GM18511 (cell line): ENCODE results near the gene SPAG6.

ENCODE experiments used
- ATAC-seq: cut with Tn5 transposase; IDR thresholded peaks from one replicate; pipeline ENCODE4 v1.9.1; 2021; ENCODE audit warnings: mild to moderate bottlenecking, moderate library complexity; ENCODE audit not compliant: unreplicated experiment

SPAG6 gene

DNA sequence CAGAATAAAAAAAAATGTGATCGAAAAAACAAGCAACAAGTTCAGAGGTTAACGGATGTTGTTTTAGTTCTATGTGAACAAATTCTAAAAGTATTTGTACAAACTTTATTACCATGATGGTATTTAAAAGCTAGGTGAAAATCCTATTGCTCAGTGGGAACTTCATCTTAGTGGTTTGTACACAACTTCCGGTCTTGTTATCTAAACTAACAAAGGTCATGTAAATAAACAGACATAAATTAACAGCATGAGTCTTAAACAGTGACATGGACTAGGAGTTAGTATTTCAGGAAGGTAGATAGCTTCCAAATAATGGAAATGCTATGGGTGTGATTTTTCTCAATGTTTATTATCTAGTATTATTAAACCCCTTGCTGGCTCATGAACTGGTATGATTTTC lies 83.8 kb downstream of the SPAG6 start:
- no peak for ATAC-seq

DNA sequence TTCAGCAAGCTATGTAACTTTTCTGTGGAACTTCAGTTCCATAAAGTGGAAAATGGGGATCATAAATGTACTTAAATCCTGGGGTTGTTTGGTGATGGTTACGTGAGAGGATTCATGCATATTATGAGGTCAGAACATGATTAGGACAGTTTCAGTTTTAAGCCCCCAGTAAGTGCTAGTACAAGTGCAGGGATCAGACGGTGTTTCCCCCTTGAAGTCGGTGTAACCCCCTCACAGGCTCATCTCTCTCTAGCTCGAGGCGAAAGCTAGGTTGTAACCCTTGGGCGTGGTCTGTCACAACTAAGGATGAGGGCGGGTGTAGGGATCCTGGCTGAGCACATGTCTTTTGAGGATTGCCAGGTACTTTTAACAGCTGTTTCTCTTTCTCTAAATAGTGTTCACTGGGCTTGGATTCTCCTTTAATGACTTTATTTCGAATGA lies 84.7 kb downstream of the SPAG6 start:
- no peak for ATAC-seq

DNA sequence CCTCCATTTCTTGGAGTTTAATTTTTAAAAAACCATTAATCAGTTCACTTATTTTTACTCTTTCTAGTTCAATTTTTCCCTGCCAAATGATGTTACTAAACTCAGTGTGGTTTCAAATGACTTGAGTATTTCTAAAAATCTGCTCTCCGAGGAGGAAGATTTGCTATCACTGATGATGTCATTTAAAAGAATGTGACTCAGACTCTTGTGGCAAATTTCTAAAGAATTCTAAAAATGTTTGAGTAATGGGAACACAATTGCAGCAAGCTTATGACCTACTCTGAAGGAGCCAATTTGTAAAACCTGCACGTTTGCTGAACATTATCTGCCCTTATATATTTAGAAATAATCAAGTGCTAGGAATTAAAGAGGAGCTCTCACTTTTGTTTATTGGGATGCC lies 88.6 kb downstream of the SPAG6 start:
- ATAC-seq, result no peak

DNA sequence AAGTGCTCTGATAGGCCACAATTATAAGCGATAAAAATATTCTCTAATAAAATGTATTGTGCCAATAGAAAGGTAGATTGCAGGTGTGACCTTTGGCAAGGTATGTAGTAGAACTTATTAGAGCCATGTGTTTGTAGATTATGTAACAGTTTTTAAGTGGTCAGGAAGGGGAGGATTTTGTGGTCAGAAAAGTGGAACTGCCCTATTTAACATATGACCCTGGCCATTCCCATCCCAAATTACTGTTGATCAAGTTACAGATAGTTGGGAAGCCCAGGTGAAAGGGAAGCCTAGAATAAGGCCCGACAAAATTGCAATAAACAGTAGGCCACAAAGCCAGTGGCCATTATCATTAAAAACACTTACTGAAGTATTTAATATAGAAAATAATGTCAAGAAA lies 89.2 kb downstream of the SPAG6 start:
- no peak for ATAC-seq

DNA sequence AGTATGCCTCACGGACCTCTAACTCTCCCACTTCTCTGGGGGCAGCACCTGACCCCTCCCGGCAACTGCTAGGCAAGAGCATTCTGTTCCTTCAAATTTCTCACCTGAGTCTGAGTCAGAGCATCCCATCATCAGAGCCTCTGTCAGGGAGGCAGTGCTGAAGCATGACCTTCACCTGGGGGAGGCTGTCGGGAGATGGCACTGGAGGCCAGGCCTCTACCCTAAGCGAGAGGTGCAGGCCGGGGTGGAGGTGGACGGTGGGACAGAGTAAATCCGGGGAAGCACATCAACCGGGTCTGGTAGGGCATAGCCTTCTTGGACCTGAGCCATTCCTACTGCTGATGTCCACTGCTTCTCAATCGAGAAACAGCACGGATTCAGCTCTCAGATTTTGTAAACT lies 90.4 kb downstream of the SPAG6 start:
- no peak for ATAC-seq

DNA sequence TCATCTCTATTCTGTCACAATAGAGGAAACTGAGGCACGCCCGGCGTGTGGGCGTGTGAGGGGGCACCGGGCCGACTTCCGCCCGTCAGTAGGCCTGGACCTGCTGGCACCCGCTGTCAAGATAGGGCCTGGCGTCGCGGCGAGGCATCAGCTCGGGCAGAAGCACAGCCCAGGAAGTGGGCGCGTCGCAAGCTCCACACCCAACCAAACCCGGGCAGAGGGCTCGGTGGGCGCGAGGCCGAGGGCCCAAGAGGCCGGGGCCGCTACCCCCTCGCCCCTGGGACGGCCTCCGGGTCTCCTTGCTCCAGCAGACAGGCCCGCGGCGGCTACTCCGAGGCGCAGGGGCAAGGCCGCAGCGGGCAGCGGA lies 91.2 kb downstream of the SPAG6 start:
- ATAC-seq, result peak; percentile 39

DNA sequence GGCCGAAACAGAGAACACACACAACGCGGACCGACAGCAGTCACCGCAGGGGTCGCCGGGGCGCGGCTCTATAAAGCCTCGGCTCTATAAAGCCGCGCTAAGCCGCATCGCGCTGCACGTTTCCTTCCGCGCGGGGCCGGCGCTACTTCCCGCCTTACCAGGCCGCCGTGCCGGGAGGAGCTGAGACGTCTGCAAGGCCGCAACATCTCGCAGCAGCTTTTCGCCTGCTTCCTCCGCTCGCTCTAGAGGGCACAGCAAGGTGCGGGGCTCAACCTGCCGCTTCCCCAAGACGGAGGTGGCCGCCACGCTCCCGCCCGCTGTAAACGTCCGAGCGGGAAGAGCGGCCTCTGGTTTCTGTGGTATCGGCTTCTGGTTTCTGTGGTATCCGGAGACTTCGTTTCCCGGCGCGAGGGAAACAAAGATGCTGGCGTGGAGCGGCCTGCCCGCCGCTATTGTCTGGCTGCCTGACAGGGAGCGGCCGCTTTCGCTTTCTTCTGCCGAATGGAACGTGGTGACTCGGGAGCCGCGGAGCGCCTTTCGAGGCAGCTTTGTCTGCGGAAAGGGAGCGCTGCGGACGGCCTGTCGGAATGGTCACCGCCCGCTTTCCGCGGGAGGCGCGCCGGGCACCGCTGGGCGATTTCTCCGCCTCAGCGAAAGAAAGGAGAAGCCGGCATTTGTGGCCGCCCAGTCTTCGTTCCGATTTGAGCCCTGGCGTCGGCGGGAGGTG lies 91.8 kb downstream of the SPAG6 start:
- peak; percentile 81 for ATAC-seq

DNA sequence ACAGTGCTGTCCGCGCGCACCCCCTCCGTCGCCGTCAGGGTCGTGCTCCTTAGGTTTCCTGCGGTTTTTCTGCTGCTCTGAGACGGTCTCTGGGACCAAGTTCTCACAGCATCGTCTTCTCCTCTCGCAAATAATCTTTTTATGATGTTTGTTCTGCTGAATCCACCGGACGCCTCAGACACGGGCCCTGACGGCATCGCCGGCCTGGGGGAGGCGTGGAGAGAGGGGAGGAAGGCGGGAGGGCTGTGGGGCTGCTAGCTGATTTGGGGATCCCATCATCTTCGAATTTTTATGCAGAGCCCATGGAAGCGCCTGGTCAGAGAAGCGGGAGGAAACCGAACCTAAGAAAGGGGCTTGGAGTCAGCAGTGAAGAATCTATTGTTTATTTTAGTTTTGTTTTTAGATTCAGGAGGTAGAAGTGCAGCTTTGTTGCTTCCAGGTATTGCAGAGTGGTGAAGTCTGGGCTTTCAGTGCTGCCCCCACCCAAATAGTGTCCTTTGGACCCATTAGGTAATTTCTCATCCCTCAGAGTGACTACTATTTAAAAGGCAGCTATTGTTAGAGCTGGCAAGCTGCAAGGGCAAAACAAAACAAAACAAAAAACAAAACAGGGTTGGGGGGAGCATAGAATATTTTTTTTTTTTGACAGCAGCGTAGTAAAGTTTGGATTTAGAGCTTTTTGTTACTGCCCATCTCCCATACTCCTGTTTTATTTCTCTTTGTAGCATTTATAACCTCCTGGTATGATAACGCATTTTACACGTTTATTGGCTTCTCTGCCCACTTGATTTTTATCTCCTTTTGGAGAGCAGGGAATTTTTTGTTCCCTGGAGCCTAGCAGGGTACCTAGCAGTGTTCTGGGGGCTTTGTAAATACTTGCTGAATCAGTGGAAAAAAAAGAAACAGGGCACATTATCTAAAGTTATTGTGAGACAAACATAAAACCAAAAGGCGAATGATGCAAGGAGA lies 92.6 kb downstream of the SPAG6 start:
- ATAC-seq, result peak; percentile 40

DNA sequence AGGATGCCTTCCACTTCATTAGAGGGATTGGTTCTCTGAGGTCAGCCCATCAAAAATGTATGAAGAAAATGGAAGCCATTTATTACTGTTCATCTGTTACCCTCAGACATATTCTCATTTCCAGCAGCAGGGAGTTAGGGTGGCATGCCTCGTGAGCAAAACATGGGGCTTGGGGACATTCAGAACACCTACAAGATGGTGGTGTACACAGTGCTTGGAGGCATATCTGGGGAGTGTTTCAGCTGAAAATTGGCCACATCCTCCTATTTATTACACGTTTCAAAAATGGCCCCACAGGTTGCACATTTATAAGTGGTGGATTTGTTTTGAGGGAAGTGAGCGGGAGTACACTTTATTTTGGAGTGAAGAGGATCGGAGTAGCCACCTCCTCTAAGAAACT lies 93.4 kb downstream of the SPAG6 start:
- no peak for ATAC-seq

DNA sequence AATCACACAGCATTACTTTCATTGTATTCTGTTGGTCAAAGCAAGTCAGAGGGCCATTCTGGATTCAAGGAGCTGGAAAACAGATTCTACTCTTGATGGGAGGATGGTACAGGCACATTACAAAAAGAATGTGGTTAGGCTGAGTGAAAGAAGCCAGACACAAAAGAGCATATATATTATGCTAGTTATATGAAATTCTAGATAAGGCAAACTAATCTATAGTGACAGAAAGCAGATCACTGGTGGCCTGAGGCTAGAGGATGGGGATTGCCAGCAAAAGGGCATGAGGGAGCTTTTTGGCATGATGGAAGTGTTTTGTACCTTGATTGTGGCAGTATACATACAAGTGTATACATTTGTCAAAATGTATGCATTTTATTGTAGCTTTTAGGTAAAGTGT lies 96.8 kb downstream of the SPAG6 start:
- no peak for ATAC-seq

DNA sequence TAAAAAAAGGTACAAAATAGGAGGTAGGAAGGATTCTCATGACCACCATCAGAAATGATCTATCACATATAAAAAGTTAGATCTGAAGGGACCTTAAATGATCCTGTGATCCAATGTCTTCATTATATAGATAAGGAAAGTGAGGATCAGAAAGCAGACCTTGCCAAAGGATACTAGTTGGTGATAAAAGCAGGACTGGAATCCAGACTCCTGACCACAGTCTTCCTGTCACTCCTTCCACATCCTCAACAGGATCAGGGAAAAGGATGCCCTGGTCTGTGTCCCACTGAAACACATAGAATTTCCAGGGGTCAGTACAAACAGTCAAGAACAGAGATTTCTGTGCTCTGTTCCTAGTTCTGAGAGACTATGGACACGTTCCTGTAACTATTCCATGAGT lies 97.2 kb downstream of the SPAG6 start:
- ATAC-seq, result no peak

DNA sequence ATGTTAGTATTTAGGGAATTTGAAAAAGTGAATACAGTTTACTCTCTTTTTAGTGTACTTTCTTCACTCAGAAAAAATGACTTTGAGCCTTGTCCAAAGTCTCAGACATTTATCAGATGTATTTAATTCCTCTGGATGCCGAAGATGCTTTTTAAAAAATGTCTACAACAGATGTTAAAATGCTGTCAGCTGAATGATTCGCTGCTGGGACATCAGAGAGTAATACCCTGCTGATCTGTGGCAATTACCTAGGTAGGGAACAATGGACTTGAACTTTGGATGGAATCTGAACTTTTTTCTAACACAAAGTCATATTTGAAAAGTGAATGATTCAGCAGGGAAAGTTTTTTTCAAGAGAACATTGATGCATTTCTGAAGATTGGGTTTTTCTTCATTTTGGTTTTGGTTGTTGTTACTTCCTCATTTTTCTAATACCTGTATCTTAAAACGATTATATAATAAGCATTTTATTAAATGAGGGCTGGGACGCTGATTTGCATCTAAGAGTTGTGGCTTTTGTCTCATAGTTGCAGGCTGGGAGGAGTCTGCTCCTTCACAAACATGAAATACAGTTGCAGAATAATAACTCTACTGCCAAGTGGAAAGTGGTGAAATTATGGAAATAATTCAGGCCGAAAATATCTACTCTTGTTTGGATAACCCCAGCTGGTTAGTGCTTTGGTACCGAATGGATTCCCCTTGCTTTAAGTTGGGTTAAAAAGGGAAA lies 98.0 kb downstream of the SPAG6 start:
- ATAC-seq, result no peak

DNA sequence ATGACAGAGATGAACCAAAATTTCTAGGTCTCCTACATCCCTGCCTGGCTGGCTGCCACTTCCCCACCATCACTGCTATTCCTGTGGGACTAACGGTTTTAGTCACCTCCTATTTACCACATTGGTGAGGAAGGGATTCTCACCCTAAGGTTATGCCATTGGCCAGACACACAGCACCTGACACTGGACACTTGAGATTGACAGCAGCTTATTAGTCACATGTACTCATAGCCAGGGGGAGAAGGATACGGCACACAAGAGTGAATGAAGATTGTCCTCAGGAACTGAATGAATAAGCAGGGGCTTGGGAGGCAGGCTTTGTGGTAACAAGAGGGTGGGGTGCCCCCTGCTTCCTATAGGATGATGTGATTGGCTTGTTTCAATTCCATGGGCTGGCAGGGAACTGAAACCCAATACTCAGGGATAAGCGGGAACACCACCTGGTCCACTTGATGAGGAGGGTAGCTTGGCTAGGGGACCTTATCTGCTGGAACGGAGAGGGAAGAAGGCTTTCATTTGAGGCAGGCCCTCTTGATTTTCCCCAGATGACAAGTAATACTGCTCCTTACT lies 99.0 kb downstream of the SPAG6 start:
- no peak for ATAC-seq

DNA sequence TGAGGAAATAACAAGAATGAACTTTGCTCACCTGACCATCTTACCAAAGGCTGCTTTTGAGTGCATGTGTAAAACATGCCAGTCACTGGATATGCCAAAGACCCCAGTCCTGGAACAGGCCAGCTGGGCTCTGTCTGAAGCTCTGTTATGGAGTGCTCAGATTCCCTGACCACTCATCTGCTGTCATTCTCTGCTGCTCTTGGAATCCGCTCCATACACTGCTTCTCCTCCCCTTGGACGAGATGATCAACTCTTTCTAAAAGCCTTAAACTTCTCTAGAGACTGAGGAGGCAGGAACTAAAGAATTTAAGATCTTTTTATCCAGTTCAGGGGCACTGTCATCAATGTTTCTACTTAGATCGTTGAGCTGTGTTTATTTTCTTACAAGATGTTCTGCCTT lies 100.2 kb downstream of the SPAG6 start:
- ATAC-seq, result no peak

DNA sequence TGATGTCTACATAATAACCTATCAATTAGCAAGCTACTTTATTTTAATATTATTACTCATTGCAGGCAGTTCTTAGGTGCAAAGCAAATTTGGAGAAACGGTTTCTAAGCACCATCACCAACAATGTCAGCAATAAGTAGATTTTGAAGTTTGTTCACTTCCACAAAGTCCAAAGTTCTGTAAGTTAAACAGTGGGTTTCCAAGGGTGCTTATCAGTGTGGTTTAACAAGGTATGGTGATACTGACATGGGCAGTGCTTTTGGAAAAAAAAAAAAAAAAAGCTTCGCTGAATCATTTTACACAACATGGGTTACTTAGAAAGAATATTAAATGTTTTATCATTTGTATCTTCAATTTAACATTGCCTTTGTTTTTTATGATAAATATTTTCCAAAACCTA lies 101.8 kb downstream of the SPAG6 start:
- ATAC-seq, result no peak

DNA sequence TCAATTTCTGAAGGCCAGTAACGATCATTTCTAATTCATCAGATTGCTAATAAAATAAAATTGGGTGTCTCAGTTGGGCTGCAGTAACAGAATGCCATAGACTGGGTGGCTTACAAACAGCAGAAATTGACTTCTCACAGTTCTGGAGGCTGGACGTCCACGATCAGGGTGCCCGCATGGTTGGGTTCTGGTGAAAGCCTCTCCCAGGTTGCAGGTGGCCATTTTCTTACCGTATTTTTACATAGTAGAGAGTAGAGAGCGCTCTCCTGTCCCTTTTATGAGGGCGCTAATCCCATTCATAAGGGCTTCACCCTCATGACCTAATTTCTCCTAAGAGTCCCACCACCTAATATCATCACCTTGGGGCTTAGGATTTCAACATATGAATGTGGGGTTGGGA lies 106.0 kb downstream of the SPAG6 start:
- ATAC-seq, result no peak

DNA sequence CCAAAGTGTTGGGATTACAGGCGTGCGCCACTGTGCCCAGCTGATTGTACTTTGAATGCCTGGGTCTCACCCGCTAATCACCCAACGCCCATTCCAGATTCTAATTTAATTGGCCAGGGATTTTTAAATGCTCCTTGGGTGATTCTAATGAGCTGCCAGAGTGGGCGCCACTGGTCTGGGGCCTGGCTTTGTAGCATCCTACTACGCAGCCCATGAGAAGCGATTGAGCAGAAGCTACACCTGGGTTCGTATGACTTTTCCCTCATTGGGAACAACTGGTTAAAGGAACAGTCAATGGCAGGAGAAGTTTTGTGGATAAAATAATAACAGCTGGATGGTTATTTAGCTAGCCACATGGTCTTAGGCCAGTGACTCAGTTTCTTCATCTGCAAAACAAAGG lies 108.0 kb downstream of the SPAG6 start:
- no peak for ATAC-seq

DNA sequence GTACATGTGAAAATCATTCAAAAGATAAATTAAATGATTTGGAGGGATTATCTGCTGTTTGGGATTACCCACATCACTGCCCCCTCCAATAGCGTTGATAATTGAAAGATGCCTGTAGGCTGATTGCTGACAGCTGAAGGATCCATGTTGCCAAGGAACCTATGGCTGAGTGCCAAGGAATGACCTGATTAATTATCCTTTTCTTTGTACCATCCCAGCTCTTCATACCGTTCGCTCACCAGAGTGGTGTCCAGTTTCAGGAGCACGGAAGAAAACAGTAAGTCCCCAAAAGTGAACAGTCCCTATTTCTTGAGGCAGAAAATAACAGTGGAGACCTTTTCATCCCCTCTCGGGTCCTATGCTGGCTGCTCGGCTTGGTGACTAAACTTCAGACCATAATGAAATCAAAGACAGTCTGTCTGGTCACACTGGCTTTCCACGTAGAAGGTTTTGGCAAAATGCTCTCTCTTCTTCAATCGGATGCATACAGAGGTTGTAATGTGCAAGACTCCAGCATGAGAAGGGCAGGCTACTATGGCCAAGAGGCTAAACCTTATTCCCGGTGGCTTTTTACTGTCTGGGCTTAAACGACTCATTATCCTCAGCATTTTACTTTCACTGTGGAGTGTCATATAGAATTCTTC lies 108.8 kb downstream of the SPAG6 start:
- ATAC-seq, result peak; percentile 14

DNA sequence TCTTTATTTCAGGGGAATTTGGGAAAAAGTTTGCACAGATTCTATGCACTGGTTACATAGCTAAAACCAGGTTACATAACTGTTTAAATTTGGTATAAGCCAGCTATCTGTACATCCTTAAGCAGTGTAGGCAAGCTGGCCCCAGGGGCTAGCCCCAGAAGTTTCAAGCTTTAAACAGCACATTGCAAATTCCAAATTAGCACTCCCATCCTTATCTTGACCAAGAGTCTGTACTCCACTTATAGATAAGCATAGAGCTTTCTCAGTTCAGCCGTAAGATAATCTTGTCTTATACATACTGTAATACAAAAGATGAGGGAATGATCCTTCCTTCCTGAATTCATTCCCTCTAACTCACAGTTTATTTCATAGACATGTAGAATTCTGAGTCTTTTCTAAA lies 109.3 kb downstream of the SPAG6 start:
- peak; percentile 30 for ATAC-seq

DNA sequence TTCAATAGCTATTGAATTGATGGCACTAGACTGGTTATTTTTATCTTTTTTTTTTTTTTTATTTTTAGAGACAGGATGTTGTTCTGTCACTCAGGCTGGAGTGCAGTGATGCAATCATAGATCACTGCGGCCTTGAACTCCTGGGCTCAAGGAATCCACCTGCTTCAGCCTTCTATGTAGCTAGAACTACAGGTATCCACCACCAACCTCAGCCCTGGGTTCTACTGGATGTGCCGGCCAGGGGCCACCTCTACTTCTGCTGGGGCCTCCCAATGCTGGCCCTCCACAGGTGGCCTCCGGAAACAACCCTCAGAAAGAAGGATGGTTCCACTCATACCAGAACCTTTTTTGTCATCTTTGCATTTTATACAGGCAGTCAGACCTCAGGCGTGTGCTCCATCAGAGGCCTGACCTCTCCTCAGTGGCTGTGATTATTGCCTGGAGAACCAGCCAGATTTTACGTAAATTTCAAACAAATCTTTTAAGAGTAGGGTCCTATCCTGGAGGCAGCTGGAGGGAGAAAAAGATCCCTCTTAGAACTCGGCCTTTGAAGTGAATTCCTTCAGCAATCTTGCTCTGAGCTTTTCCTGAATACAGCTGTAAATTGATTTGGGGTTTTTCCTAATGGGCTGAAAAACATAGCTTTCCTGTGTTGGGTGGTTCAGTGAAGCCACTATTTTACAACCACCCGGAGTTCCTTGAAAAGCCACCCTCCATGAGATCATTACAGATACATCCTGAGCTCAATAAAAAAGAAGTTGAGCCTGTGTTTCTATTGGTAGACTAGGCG lies 110.0 kb downstream of the SPAG6 start:
- ATAC-seq, result peak; percentile 78
